ENCODE measurements around the gene NDUFV1.
A peak's percentile ranks its signal among the peaks of the same experiment; 100 is the strongest.
"Not testable (repeated sequence)": the region's sequence is repeated elsewhere in the genome, so short reads cannot be mapped to it uniquely, and the experiment has no call there.

Gene NDUFV1

DNA sequence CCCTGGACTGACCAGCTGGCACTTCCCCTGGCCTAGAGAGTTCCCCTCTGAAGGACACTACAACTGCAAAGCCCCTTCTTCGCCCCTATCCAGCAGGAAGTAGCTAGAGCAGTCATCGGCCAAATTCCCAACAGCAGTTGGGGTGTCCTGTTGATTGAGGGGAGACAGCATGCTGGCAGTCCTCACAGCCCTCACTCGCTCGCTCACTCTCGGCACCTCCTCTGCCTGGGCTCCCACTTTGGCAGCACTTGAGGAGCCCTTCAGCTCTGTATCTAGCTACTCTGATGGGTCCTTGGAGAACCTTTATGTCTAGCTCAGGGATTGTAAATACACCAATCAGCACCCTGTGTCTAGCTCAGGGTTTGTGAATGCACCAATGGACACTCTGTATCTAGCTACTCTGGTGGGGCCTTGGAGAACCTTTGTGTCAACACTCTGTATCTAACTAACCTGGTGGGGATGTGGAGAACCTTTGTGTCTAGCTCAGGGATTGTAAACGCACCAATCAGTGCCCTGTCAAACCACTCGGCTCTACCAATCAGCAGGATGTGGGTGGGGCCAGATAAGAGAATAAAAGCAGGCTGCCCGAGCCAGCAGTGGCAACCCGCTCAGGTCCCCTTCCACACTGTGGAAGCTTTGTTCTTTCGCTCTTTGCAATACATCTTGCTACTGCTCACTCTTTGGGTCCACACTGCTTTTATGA lies 19.5 kb downstream of the NDUFV1 start:
- H3K4me3 Mint-ChIP-seq; H3K4me1 Mint-ChIP-seq (ENCODE audit: low read depth); H3K9me3 Mint-ChIP-seq; H3K27ac Mint-ChIP-seq; H3K36me3 Mint-ChIP-seq (ENCODE audit: low read depth); H3K27me3 Mint-ChIP-seq: not testable (repeated sequence)

DNA sequence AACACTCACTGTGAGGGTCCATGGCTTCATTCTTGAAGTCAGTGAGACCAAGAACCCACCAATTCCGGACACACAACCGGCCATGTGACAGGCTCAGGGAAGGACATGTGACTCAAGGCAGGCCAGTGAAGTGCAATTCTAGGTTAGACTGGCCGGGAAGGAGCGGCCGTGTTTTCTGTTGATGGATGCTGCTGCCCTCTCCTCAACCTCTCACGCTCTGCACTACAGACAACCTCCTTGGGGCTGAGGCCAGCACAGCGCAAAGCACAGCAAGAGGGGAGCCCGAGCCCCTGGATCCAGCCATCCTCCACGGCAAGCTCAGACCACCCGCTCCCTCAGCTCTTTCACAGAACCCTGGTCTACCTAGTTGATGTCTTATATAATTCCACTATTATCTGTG lies 20.2 kb downstream of the NDUFV1 start:
- H3K27ac Mint-ChIP-seq = no peak overlapping the region
- no peaks in the 10 kb centered on the region for H3K27me3 Mint-ChIP-seq
- peaks cover 10% of the 10 kb centered on the region for H3K4me1 Mint-ChIP-seq (ENCODE audit: low read depth)
- peaks cover 7% of the 10 kb centered on the region for H3K36me3 Mint-ChIP-seq (ENCODE audit: low read depth)
- no peaks in the 10 kb centered on the region for H3K9me3 Mint-ChIP-seq
- no peak overlapping the region for H3K4me3 Mint-ChIP-seq

DNA sequence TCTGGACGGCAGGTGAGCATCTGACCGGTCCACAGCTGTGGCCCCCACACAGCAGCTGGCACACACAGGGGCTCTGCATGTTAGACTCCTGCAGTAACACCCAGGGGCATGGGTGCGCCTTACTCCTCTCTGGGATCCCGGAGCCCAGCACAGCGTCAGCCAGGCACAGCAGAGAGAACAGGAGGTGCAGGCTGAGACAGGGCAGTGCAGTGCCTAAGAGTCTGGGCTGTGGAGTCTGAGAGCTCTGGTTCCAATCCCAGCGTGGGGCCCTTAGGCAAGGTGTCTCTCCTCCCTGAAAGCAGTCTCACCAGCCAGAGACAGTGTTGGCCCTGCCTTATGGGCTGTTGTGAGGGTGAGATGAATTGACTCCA lies 20.7 kb downstream of the NDUFV1 start:
- Mint-ChIP-seq H3K36me3 (ENCODE audit: low read depth) (peaks cover 7% of the 10 kb centered on the region), H3K27ac (no peak overlapping the region), H3K4me3 (no peak overlapping the region), H3K9me3 (no peaks in the 10 kb centered on the region), H3K4me1 (ENCODE audit: low read depth) (peaks cover 10% of the 10 kb centered on the region), H3K27me3 (no peaks in the 10 kb centered on the region)

DNA sequence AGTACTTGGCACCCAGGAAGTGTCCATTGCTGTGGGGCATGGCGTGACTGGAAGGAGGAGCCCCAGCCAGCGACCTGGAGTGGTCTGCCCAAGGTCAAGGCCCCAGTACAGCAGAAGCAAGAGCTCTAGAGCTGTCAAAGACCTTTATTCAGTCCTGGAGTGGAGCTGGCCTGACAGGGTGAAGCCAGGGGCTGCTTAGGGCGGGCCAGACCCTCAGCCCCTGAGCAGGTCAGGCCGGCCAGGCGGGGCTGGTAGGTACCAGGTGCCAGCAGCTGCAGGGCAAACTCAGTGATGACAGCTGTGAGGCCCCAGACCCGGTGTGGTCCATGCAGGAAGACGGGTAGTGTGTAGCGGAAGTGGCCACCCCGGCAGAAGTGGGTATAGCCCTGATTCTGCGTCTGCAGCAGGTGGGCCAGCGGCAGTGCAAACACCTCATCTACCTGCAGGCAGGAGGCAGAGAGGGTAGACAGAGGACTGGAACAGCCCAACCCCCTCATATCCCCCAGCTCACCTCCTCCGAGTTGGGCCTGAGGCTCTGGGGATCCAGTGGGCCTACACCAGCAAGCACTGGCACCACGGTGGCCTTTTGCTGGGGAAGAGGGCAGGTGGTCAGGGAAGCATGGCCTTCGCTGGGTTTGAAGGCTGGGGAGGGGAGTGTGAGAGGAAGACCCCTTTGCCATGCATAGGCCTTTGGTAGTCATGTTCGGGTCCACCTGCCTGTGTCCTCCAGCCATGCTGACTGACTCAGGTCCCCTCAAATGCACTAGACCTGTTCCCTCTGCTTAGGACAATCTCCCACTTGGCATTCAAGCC lies 21.3 kb downstream of the NDUFV1 start:
- H3K27me3 Mint-ChIP-seq = no peaks in the 10 kb centered on the region
- no peak overlapping the region for H3K27ac Mint-ChIP-seq
- H3K4me3 Mint-ChIP-seq = no peak overlapping the region
- H3K36me3 Mint-ChIP-seq (ENCODE audit: low read depth) = peaks cover 7% of the 10 kb centered on the region
- no peaks in the 10 kb centered on the region for H3K9me3 Mint-ChIP-seq
- H3K4me1 Mint-ChIP-seq (ENCODE audit: low read depth) = peaks cover 10% of the 10 kb centered on the region

DNA sequence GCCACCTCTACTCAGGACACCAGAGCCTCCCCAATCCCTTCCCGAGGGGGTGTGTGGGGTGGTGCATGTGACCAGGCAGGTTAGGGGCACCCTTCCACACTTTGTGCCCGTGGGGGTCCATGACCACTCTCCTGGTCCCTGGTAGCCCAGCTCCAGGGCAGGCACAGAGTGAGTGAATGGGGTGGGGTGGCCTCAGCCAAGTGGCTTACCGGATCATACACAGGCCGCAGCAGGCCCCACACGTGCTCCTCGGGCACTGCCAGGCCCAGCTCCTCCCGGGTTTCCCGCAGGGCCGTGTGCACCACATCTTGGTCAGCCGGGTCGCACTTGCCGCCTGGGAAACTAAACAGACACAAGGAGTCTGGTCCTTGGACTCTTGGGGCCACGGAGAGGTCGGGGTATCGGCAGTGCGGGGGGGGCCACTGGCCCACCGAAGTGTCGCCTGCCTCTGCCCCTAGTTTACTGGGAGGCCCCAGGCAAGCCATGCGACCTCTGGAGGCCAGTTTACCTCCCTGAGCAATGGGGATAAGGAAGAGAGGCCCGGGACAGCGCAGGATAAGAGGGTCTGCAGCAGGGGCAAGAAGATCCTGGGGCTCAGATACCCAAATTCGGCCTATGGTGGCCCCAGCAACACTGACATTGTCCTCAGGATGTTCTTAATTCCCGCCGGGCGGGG lies 22.1 kb downstream of the NDUFV1 start:
- H3K4me3 Mint-ChIP-seq = peak overlapping the region; percentile 66
- H3K9me3 Mint-ChIP-seq = no peaks in the 10 kb centered on the region
- H3K27me3 Mint-ChIP-seq = no peaks in the 10 kb centered on the region
- H3K4me1 Mint-ChIP-seq (ENCODE audit: low read depth) = peaks cover 10% of the 10 kb centered on the region
- H3K36me3 Mint-ChIP-seq (ENCODE audit: low read depth) = peaks cover 7% of the 10 kb centered on the region
- H3K27ac Mint-ChIP-seq = no peak overlapping the region

DNA sequence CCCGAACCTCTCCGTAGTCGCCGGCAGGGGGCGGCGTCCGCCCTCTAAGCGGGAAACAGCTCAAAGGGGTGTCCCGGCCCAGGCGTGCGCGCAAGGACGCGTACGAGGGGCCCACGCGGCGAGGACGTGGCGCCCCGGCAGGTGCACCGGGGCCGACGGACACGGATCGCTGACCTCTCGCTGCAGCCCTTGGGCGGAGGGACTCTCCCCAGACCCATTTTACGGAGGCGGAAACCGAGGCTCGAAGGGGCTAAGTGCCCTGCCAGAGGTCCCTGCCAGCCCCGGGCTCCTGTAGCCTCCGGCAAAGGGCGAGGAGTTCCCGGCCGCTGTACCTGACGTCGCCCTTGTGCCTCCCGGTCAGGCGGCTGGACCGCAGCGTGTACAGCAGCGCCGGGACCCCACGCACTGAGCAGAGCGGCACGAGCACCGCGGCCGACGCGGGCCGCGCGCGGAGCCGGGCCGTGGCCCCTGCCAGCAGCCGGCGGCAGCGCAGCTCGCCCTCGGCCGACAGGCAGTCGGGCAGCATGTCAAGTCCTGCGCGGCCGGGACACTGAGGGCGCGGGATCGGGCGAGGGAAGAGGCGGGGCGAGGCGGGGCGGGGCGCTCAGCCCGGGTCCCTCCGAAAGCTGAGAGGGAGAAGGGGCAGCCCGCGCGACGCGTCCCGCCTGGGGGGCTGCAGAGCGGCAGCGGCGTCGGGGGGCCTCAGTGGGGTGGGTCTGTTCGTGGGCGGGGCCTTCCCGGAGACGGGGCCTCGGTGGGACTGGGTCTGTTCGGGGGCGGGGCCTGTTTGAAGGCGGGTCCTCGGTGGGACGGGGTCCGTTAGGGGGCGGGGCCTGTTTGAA lies 22.9 kb downstream of the NDUFV1 start, which contains the start of gene NUDT8:
TSS of gene NUDT8 (minus strand) at position 552 of the 842 bp plus-strand sequence. CDS start at position 526, 26 bp downstream.
- Mint-ChIP-seq H3K27me3 (no peaks in the 10 kb centered on the region), H3K9me3 (no peaks in the 10 kb centered on the region), H3K36me3 (ENCODE audit: low read depth) (peaks cover 7% of the 10 kb centered on the region), H3K27ac (peak within 1 kb of the TSS; percentile 84), H3K4me3 (peak within 1 kb of the TSS; percentile 84), H3K4me1 (ENCODE audit: low read depth) (peaks cover 10% of the 10 kb centered on the region)

DNA sequence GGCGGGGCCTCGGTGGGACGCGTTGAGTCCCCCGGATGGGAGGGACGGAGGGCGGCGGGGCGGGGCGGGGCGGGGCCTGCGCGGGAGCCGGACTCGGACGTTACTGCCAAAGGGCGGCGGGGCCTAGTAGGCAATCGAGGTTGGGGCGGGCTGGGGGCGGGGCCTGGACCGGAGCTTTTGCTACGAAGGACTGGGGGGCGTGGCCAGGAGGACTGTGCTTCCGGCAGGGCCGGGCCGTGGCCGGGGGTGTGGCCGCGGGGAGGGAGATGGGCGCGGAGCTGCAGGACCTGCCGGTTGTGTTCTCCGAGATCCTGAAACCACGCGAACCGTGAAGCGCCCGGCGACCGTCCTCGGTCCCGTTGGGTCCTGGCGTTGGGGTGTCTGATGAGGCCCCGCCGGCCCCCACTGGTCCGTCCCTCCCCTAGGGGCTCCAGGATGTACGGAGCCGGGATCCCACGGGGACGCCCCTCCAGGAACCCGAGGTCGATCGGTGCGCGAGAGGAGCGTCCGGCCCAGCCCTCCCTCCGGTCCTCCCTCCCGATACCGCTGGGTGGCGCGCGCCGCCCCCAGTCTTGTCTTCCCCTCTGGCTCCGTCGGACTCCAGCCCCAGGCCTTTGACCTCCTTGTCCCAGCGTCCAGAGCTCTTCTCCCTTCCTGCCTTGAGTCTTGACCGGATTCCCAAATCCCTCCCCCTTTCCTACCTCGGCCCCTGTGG lies 23.6 kb downstream of the NDUFV1 start:
- H3K4me1 Mint-ChIP-seq (ENCODE audit: low read depth) = peaks cover 10% of the 10 kb centered on the region
- H3K27me3 Mint-ChIP-seq = no peaks in the 10 kb centered on the region
- H3K36me3 Mint-ChIP-seq (ENCODE audit: low read depth) = peaks cover 7% of the 10 kb centered on the region
- H3K4me3 Mint-ChIP-seq = peak overlapping the region; percentile 84
- H3K9me3 Mint-ChIP-seq = no peaks in the 10 kb centered on the region
- peak overlapping the region; percentile 84 for H3K27ac Mint-ChIP-seq

DNA sequence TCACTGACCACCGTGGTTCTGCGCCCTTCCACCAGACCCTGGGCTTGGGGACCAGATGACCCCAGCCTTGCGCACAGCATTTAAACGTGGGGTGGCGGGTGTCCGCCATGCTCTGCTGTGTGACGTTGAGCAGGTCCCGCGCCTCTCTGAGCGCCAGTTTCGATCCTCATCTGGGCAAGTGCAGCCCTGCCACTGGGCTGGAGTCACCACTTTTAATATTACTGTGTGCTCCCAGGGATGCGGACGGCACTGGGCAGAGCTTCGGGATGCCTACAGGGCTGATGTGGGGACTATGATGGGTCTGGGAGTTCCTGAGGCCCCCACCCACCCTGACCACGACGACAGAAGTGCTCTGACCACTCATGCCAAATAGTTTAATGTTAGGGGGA lies 24.2 kb downstream of the NDUFV1 start:
- Mint-ChIP-seq H3K9me3 (no peaks in the 10 kb centered on the region), H3K36me3 (ENCODE audit: low read depth) (peaks cover 7% of the 10 kb centered on the region), H3K27me3 (no peaks in the 10 kb centered on the region), H3K4me3 (peak overlapping the region; percentile 84), H3K27ac (peak overlapping the region; percentile 84), H3K4me1 (ENCODE audit: low read depth) (peaks cover 10% of the 10 kb centered on the region)

DNA sequence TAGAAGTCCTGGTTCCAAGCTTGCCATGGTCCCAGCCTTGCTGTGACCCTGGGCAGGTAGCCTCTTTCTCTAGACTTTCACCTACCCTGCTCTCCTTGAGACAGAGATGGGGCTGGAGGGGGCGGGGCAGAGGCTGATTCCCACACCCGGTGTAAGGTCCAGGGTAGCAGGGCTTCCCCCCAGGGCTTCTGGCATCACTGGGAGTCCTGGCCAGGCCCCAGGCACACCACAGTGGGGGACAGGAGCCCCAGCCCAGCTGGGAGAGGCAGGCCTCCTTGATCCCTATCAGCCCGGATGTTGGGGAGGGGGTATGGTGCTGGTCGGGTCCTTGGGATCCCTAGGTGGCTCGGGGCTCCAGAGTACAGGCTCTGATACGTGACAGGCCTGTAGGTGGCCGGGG lies 24.7 kb downstream of the NDUFV1 start:
- no peak overlapping the region for H3K4me3 Mint-ChIP-seq
- H3K9me3 Mint-ChIP-seq = no peaks in the 10 kb centered on the region
- no peaks in the 10 kb centered on the region for H3K27me3 Mint-ChIP-seq
- H3K27ac Mint-ChIP-seq = no peak overlapping the region
- H3K4me1 Mint-ChIP-seq (ENCODE audit: low read depth) = peaks cover 10% of the 10 kb centered on the region
- H3K36me3 Mint-ChIP-seq (ENCODE audit: low read depth) = peaks cover 5% of the 10 kb centered on the region

DNA sequence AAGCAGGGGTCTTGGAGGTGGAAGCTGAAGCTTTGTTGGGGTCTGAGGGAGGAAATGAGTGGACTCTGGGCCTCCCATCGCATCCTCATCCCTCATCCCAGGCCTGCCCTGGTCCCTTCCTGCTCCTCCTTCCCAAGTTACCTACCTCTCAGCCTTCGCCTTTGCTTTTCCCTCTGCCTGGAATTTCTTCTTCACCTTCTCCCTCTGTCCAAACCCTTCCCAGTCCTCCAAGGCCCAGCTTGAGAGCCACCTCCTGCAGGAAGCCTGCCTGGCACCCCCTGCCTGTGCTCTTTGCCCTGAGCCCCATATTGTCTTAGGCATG lies 25.1 kb downstream of the NDUFV1 start:
- H3K36me3 Mint-ChIP-seq (ENCODE audit: low read depth) = peaks cover under 1% of the 10 kb centered on the region
- H3K4me1 Mint-ChIP-seq (ENCODE audit: low read depth) = peaks cover 10% of the 10 kb centered on the region
- peak overlapping the region; percentile 57 for H3K4me3 Mint-ChIP-seq
- no peak overlapping the region for H3K27ac Mint-ChIP-seq
- no peaks in the 10 kb centered on the region for H3K9me3 Mint-ChIP-seq
- no peaks in the 10 kb centered on the region for H3K27me3 Mint-ChIP-seq

DNA sequence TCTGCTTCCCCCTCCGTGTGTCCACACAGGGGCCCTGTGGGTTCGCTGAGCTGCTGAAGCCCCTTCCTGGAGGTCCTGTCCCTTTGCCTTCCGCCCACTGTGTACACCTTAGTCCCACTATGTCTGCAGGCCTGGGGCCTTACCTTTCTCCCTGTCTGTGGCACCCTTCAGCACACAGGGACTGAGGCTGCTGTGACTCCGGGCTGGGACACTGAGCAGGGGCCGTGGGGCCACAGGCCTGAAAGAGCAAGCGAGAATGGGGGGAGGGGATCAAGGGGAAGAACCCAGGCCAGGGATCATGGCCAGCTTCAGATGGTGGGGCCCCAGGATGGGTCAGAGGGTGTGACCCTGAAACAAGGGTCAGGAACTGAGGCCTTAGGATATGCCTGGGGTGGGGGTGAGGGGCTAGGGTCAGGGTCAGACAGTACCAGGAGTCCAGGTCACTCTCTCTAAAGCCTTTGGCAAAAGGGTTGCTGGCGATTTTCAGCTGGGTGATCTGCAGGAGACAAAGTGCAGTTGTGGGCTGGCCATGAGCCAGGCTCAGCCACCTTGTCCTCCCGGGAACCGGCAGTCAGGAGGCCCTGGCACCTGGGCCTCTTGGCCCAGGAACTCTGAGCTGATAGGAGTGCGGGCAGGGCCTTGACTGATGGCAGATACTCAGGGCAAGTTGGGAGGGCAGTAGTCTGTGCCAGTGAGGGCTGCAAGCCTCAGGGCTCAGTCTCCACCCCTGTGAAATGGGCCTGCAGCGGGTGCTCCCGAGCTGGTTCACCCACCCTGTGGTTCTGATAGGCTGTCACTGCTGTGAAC lies 25.6 kb downstream of the NDUFV1 start:
- H3K27ac Mint-ChIP-seq = no peak overlapping the region
- H3K36me3 Mint-ChIP-seq (ENCODE audit: low read depth) = no peaks in the 10 kb centered on the region
- H3K4me1 Mint-ChIP-seq (ENCODE audit: low read depth) = peaks cover 10% of the 10 kb centered on the region
- H3K27me3 Mint-ChIP-seq = no peaks in the 10 kb centered on the region
- no peaks in the 10 kb centered on the region for H3K9me3 Mint-ChIP-seq
- peak overlapping the region; percentile 57 for H3K4me3 Mint-ChIP-seq

DNA sequence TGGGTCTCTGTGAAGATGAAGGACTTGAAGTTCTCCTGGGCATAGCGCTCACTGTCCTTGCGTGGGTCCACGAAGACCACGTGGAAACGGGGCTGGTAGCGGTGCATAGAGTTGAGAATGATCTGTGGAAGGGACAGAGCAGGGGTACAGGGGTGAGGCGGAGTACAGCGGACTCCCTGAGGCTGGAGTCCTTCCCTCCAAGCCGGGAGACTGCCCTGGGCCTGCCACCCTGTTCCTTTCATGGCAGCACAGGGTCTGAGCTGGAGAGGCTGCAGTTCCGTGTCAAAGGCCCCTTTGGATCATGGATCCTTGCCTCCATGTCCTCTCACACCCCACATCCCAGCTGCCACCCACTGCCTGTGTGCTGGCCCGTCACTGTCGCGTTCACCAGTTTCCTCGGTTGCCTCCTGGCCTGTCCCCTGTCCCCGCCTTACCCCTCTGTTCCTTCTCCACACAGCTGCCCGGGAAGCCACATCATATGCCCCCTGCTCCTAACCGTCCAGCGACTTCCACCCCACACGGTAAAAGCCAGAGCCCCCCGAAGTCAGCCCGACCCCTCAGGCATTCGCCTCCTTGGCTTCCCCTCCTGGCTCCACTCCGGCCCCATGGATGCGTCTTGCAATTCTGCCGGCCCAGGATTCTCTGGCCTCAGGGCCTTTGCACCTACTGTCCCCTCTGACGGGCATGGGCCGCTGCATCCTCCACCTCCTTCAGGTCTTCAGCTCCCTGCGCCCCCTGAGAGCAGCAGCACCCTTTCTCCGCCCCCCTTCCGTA lies 26.4 kb downstream of the NDUFV1 start:
- Mint-ChIP-seq H3K27me3 (no peaks in the 10 kb centered on the region), H3K4me3 (no peak overlapping the region), H3K36me3 (ENCODE audit: low read depth) (no peaks in the 10 kb centered on the region), H3K9me3 (no peaks in the 10 kb centered on the region), H3K4me1 (ENCODE audit: low read depth) (peaks cover 10% of the 10 kb centered on the region), H3K27ac (no peak overlapping the region)

DNA sequence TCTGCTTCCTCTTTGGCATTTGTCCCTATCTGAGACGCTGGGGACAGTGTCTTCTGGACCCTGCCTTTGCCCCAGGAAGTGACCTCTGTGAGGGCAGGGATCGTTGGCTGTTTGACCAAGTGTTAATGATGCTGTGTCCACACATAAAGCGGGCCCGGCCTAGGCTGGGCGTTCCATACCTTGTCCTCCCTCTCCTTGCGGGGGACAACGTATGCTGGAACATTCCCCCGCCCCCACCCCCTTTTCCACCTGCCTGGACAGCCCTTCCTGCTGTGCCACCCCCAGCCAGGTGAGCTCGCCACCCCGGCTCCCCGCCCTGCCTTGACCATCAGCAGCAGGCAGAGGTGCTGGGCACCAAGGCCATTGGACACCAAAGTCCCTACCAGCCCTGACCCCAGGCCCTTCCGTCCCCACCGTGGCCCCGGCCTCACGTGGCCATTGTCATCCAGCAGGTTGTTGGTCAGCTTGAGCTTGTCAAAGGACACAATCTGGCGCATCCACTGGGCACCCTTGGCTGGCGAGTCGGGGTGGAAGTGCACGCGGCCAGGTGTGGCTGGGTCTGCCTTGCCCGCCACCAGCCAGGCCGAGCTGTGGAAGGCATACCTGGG lies 27.1 kb downstream of the NDUFV1 start:
- H3K27ac Mint-ChIP-seq = no peak overlapping the region
- H3K4me3 Mint-ChIP-seq = no peak overlapping the region
- peaks cover 9% of the 10 kb centered on the region for H3K4me1 Mint-ChIP-seq (ENCODE audit: low read depth)
- H3K27me3 Mint-ChIP-seq = no peaks in the 10 kb centered on the region
- no peaks in the 10 kb centered on the region for H3K36me3 Mint-ChIP-seq (ENCODE audit: low read depth)
- no peaks in the 10 kb centered on the region for H3K9me3 Mint-ChIP-seq
